BJ (cell line): ENCODE results near the gene NFIL3. TPM values are rescaled to one million over a fixed set of nuclear protein-coding genes. Genes with fewer than 3 reads are reported as not detected.

Source experiments
- CTCF ChIA-PET: fragments of 350-600 bp; formaldehyde crosslinking; extraction: SDS; loops from one replicate; lab custom pipeline; 2021; ENCODE audit warnings: antibody characterized with exemption, inconsistent platforms; lab: Yijun Ruan, JAX
- POLR2A ChIA-PET: fragments of 300-600 bp; sonication (Branson Sonifier 250); formaldehyde crosslinking; extraction: SDS; loops from one replicate; lab custom pipeline; 2021; ENCODE audit warnings: antibody characterized with exemption; lab: Charles Lee
- DNase-seq: peaks from one replicate; pipeline ENCODE4 v3.0.0-alpha.2; 2011; ENCODE audit warnings: low read depth
- H3K27me3 ChIP-seq: 2 replicates; pipeline ENCODE4 v1.6.0; 2011; ENCODE audit warnings: low read length; ENCODE audit not compliant: control insufficient read depth, insufficient read depth
- H3K36me3 ChIP-seq: 2 replicates; pipeline ENCODE4 v1.5.1; 2011; ENCODE audit warnings: low read length; ENCODE audit not compliant: control insufficient read depth, insufficient read depth
- H3K4me3 ChIP-seq: 2 replicates; pipeline ENCODE4 v1.5.1; 2011; ENCODE audit warnings: low read depth, mild to moderate bottlenecking, control low read depth, low read length
- CTCF ChIP-seq: IDR thresholded peaks from 2 replicates; pipeline ENCODE4 v1.5.1; 2011; ENCODE audit warnings: low read depth, mild to moderate bottlenecking, control low read depth, inconsistent platforms, low read length, moderate library complexity; ENCODE audit not compliant: insufficient read depth
- polyA plus RNA-seq: library from polyadenylated mRNA; depleted of rRNA; stranded (reverse); fragments of >200 nt; gene quantifications from 2 replicates; pipeline ENCODE4 v1.2.3, GENCODE V29; 2011

The NFIL3 gene
- polyA plus RNA-seq, 1 experiment, result 6.9 TPM

GRCh38 chr9:91427873-91428272 is 4.2 kb upstream of the NFIL3 start:
- no peak for TF ChIP-seq CTCF
- ChIA-PET POLR2A (no interaction called here), CTCF (interaction anchor here (0.6 to 11.5 kb wide), 5 partner anchors 338 to 521 kb away, joined by 3 to 152 read pairs (median 7); no protein-coding TSS in a partner anchor)
- Histone ChIP-seq H3K27me3 (no peaks in the 10 kb centered on the region), H3K4me3 (no peak overlapping the region), H3K36me3 (no peaks in the 10 kb centered on the region)
- DNase-seq, result no peak

GRCh38 chr9:91426123-91426745 is 2.6 kb upstream of the NFIL3 start:
- no peak overlapping the region for H3K4me3 ChIP-seq
- TF ChIP-seq CTCF, result peak; percentile 56
- ChIA-PET POLR2A (interaction anchor here (0.6 kb wide), 1 partner anchor 303 kb away, joined by 3 read pairs; no protein-coding TSS in a partner anchor), CTCF (interaction anchor here (0.6 to 11.5 kb wide), 33 partner anchors 14 to 517 kb away, joined by 3 to 152 read pairs (median 3); partner anchors contain the start of gene AUH)
- no peaks in the 10 kb centered on the region for H3K27me3 ChIP-seq
- no peak for DNase-seq
- no peaks in the 10 kb centered on the region for H3K36me3 ChIP-seq

GRCh38 chr9:91425271-91425670 is 1.6 kb upstream of the NFIL3 start:
- CTCF ChIA-PET, result interaction anchor here (0.8 to 11.5 kb wide), 10 partner anchors 15 to 510 kb away, joined by 3 to 152 read pairs (median 8); partner anchors contain the start of gene AUH
- DNase-seq, result no peak
- no peaks in the 10 kb centered on the region for H3K27me3 ChIP-seq
- no peaks in the 10 kb centered on the region for H3K36me3 ChIP-seq
- POLR2A ChIA-PET, result no interaction called here
- H3K4me3 ChIP-seq, result peak overlapping the region; percentile 80; the same call in 1 of the 2 replicates
- no peak for TF ChIP-seq CTCF

- Histone ChIP-seq H3K36me3 (no peaks in the 10 kb centered on the region), H3K27me3 (no peaks in the 10 kb centered on the region), H3K4me3 (peak overlapping the region; percentile 80)
- peak; percentile 29 for TF ChIP-seq CTCF
- DNase-seq, result no peak
- CTCF ChIA-PET, result interaction anchor here (0.8 to 11.5 kb wide), 8 partner anchors 9 to 509 kb away, joined by 3 to 152 read pairs (median 4); no protein-coding TSS in a partner anchor
- POLR2A ChIA-PET, result interaction anchor here (0.6 kb wide), 3 partner anchors 159 to 395 kb away, joined by 3 to 6 read pairs (median 5); no protein-coding TSS in a partner anchor
Observed at GRCh38 chr9:91424403-91425176, 958 bp upstream of the NFIL3 start.
